GM12864 (cell line): ENCODE data around the gene EYA3.

Experiments
- DNase-seq: peaks from one replicate; pipeline ENCODE4 v3.0.0-alpha.2; 2011; ENCODE audit warnings: low read depth
- H3K4me3 ChIP-seq: 2 replicates; pipeline ENCODE4 v1.5.1; 2011; ENCODE audit warnings: mild to moderate bottlenecking, low read depth, low read length, control low read depth
- CTCF ChIP-seq: IDR thresholded peaks from 2 replicates; pipeline ENCODE4 v1.5.1; 2011; ENCODE audit warnings: low read depth, mild to moderate bottlenecking, moderate library complexity, low read length, control low read depth, inconsistent platforms; ENCODE audit errors: missing control alignments

Gene EYA3

GRCh38 chr1:28088168-28088961, at the start of gene EYA3:
TSS of gene EYA3 (minus strand) at chr1:28088610. CDS start at chr1:28058026, 30,584 bp downstream.
- H3K4me3 ChIP-seq, result peak within 1 kb of the TSS; percentile 77
- DNase-seq, result peak; percentile 98
- TF ChIP-seq CTCF, result no peak

GRCh38 chr1:28136922-28137613, 48.7 kb upstream of the EYA3 start:
- H3K4me3 ChIP-seq, result no peak overlapping the region
- no peak for DNase-seq
- no peak for TF ChIP-seq CTCF

GRCh38 chr1:28136169-28136921, 47.9 kb upstream of the EYA3 start:
- no peak for DNase-seq
- no peak overlapping the region for H3K4me3 ChIP-seq
- no peak for TF ChIP-seq CTCF

- no peak overlapping the region for H3K4me3 ChIP-seq
- no peak for DNase-seq
Measured at GRCh38 chr1:28135371-28136168, 47.2 kb upstream of the EYA3 start.

GRCh38 chr1:28134651-28135207, 46.3 kb upstream of the EYA3 start:
- peak; percentile 59 for DNase-seq
- no peak overlapping the region for H3K4me3 ChIP-seq
- no peak for TF ChIP-seq CTCF

More at GRCh38 chr1:28135371-28136168, 47.2 kb upstream of the EYA3 start:
- no peak for TF ChIP-seq CTCF
